Dedifferentiated amniotic fluid mesenchymal stem cell (primary cell): ENCODE measurements around the gene NFIL3.

Experiments used
- DNase-seq: peaks from one replicate; pipeline ENCODE4 v3.0.0-alpha.2; 2016; ENCODE audit errors: extremely low spot score

The NFIL3 gene

DNA sequence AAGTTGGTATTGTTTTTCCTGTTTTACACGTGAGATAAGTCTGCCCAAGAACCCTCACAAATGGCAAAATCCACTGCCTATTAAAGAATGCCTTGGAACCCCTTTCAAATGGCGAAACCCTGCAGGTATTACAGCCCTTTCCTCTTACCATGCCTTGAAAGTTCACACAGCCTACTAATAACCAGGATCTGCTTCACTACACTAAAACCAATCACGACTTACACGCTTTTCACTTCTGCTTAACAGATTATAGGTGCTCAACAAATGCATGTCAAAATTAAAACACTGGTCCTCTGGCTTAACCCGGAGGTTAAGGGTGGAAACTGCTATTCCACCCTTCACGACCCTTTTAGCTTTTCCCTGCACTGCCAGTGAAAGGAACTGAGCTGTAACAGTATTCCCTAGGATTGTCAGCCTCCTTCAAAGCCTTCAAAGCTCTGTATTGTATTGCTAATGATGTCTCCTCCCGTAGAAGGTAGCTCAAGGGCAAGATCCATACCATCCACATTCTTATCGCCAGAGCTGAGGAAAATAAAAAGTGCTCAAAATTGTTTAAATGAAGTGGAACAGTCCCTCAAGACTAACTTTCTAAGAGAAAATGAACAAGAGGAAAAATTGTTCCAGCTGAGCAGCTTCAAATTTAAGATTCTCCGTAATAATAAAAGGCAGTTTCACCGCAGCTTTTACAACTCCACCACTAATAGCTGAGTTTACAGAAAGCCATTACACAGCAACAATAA, 62.9 kb downstream of the NFIL3 start:
- no peak for DNase-seq

DNA sequence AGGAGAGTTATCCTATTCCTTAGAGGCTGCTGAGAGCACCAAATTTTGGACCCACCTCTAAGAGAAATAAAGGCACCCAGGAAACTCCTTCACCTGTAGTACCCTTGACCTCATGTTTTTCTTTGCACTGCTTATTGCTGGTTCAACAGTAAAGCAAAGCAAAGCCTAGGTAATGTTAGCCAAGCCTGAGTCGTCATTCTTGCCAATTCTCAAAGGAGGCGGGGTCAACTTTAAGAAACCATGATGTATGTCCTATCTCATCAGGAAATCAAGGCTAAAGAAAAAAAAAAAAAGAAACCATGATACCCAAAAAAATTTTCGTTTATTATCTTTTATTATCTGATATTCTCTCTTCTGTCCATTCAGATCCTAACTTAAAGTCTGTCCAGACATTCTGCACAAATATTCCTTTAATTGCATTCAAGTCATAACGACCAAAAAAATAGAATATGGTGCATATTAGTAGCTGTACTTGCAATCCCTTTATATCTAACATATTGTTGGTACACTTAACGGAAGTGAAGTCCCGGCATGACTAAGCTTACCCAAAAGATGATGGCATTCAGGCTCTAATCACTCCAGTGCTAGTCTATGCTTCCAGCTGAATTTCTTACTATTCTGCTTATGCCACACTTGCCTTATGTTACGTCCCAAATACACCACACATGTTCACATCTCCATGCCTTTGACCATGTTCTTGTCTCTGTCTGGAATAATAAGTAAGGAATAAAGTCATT, 63.7 kb downstream of the NFIL3 start:
- DNase-seq = no peak

DNA sequence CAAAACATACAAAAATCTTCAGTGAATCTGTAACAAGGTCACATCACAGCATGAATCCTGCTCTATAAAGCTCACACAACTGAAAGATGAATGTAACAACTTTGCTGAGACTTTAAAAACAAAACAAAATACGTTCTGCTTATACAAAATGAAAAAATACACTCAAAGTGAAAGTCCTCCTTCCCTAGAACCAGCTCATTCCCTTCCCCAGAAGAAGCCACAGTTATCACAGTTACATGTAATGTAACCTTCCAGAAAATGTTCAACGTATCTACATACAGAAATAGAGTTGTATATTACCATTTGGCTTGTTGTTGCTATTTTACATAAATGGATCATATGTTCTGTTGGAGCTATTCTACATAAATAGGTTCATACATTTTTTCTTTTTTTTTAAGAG, 64.5 kb downstream of the NFIL3 start:
- no peak for DNase-seq
